ENCODE data around the gene NAA80.
A peak's percentile ranks its signal among the peaks of the same experiment; 100 is the strongest.

The NAA80 gene

DNA sequence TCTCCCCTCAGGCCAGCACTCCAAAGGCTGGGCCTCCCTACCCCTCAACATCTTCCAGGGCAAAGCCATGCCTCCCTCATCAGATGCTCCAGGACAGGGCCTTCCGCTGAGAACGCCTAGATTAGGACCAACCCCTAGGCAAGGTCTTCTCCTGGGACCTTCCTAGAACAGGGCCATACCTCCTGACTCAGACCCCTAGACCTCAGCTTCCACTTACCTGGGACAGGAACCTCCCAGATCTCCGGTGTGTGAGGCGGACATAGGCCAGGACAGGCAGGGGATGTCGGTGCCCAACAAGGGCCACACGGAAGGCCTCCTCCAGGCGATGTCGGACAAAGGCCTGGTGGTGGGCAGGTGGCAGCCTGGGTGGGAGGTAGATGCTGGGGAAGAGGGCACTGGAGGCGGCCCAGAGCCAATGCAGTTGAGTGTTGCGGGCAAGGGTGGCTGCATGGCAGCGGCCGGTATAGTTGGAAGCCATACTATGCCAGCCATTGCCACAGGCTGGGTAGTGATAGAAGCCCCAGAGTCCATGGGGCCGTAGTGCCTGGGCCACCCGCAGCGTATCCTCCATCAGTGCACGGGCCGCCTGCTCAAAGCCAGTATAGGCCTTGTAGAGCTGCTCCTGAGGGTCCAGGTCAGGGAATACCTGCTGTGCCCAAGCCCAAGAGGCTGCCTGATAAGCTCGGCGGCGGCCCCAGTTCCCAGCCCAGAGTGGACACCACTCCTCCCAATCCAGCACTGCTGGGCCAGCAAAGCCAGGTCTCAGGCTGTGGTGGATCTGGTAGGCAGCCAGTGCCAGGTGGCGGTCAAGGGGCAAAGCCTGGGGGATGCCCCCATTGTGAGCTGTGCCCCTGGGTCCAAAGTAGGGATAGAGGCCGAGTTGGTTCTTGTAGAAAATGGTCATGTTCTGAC lies 4.5 kb downstream of the NAA80 start:
- H3K4me3 ChIP-seq (replicated peaks in 1 of 2; ENCODE audit: low read depth in 2 of 2, low read length in 2 of 2): no peak overlapping the region
- no peak for DNase-seq (ENCODE audit: low read depth in 2 of 2)
- TF ChIP-seq, protein P1, sequence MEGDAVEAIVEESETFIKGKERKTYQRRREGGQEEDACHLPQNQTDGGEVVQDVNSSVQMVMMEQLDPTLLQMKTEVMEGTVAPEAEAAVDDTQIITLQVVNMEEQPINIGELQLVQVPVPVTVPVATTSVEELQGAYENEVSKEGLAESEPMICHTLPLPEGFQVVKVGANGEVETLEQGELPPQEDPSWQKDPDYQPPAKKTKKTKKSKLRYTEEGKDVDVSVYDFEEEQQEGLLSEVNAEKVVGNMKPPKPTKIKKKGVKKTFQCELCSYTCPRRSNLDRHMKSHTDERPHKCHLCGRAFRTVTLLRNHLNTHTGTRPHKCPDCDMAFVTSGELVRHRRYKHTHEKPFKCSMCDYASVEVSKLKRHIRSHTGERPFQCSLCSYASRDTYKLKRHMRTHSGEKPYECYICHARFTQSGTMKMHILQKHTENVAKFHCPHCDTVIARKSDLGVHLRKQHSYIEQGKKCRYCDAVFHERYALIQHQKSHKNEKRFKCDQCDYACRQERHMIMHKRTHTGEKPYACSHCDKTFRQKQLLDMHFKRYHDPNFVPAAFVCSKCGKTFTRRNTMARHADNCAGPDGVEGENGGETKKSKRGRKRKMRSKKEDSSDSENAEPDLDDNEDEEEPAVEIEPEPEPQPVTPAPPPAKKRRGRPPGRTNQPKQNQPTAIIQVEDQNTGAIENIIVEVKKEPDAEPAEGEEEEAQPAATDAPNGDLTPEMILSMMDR (IDR thresholded peaks at IDR 0.05; ENCODE audit: low read depth, low read length): no peak

DNA sequence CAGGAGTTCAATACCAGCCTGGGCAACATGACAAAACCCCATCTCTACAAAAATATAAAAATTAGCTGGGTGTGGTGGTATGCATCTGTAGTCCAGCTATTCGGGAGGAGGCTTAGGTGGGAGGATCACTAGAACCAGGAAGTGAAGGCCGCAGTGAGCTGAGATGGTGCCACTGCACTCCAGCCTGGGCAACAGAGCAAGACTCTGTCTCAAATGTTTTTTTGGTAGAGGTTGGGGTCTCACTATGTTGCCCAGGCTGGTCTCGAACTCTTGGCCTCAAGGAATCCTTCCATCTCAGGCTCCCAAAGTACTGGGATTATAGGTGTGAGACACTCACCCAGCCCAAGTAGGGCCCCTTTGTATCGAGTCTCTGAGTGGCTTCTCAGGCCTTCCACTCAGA lies 5.1 kb downstream of the NAA80 start:
- DNase-seq (ENCODE audit: low read depth in 2 of 2): no peak
- TF ChIP-seq, protein P1 (IDR thresholded peaks at IDR 0.05; ENCODE audit: low read depth, low read length): no peak
- no peak overlapping the region for H3K4me3 ChIP-seq (replicated peaks in 1 of 2; ENCODE audit: low read depth in 2 of 2, low read length in 2 of 2)

DNA sequence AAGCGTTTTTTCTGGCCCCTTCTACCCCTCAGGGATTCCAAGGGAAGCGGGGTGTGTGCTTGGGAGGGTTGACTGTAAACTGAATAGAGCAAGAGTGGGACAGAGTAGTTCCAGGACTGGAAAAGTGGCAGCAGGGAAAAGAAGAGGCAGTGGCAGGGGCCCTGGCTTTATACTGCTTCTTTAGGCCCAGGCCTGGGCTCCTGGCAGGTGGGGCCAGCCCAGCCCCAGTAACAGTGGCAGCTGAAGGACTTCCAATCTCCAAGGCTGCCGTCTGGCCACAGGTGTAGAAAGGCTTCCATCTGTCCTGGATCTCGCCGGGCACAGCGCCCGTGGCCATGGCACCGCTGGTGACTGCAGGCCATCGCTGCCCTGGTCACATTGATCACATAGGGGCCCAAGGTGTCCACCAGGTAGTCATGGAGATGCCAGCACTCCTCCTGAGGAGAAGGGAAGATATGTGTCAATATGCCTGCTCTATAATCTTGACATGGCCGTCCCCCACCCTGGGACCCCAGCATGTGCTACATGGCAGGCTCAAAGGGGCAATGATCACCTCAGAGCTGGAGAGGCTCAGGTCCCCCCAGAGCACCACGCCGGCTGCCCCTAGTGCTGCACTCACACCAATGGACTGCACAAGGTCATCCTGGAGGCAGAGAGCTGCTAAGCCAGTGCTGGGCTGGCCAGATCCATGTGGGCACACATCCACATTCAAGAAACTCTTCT lies 6.0 kb downstream of the NAA80 start:
- TF ChIP-seq, protein P1 (IDR thresholded peaks at IDR 0.05; ENCODE audit: low read depth, low read length): no peak
- no peak for DNase-seq (ENCODE audit: low read depth in 2 of 2)
- no peak overlapping the region for H3K4me3 ChIP-seq (replicated peaks in 1 of 2; ENCODE audit: low read depth in 2 of 2, low read length in 2 of 2)

DNA sequence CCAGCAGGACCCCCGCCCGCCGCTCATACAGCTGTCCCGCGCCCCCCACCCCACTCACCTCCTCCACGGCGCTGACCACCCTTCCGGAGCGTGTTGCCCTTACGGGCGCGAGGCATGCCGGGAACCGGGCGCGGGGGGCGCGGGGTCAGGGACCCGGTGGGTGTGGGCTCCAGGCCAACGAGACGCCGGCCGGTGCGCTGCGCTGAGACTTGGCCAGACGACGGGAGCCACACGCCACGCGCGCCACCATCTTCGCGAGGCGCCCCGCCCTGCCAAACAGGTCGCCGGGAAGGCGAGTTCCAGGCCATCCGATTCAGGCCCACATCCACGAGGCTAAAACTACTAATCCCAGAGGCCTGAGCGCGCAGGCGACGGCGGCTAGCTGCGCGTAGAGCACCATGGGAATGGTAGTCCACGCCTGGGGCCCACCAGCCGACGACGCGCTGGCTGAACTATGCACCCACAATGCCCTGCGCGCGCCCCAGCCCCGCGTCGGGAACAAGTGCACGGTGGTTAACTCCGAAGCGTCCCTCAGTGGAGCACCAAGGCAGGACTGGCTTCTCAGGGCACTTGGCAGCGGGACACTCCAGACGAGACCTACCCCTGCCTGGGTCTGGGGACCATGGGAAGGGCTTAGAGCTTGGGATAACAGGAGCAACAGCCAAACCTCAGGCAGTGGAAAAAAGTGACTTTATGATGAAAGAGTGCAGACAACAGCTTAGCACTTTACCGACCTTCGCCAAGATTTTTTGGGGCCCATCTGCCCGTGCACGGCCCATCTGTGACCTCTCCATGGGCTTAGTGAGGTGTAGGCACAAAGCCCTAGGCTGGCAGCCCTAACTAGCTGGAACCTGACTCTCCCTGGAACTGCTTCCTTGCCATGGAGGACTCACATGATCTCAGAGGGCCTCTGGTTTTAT lies 6.8 kb downstream of the NAA80 start, which contains the start of gene IFRD2:
IFRD2 (minus strand) TSS at position 271 of the 920 bp plus-strand sequence; CDS start at position 116, 155 bp downstream.
- peak; percentile 98 for DNase-seq (ENCODE audit: low read depth in 2 of 2)
- H3K4me3 ChIP-seq (replicated peaks in 1 of 2; ENCODE audit: low read depth in 2 of 2, low read length in 2 of 2): peak within 1 kb of the TSS; percentile 89 to 94
- TF ChIP-seq, protein P1 (IDR thresholded peaks at IDR 0.05; ENCODE audit: low read depth, low read length): no peak

DNA sequence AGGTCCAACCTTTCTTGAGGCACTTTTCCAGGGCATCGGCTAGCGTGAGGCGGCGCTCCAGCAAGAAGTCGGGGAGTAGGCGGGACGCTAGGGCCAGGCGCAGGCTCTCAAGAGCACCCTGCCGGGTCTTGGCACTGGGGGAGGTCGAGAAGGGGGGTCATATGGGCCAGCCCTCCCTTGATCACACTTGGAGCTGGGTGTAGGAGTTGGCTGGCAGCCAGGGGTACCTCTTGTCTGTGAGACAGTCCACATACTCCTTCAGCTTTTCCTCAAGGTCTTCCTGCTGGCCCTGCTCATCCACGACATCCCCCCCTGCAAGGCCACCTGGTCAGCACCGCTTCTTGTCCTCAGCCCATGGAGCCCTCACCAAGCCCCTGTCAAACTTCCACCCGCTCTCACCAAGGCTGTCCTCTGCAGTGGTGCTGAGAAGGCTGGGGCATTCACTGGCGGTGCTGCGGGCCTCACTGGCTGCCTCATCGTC lies 9.0 kb downstream of the NAA80 start:
- no peak for DNase-seq (ENCODE audit: low read depth in 2 of 2)
- H3K4me3 ChIP-seq (replicated peaks in 1 of 2; ENCODE audit: low read depth in 2 of 2, low read length in 2 of 2): no peak overlapping the region
- TF ChIP-seq, protein P1 (IDR thresholded peaks at IDR 0.05; ENCODE audit: low read depth, low read length): no peak

DNA sequence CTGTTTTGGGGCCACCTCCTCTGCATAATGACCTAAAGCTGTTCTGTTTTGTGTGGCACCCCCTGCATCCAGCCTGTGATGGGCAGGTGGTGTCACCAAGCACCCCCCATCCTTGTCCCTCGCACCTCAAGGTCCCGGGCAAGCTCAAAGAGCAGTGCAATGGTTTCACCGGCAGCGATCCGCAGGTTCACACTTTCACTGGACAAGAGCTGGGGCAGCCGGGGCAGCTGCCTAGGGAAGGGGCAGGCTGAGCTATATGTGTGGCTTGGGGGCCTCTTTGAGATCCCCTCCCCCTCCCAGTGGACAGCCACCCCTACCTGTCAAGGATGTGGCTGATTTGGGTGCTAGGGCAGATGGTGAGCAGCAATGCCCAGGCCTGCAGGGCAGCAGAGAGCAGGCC lies 10.1 kb downstream of the NAA80 start:
- DNase-seq (ENCODE audit: low read depth in 2 of 2): no peak
- H3K4me3 ChIP-seq (replicated peaks in 1 of 2; ENCODE audit: low read depth in 2 of 2, low read length in 2 of 2): no peak overlapping the region
- TF ChIP-seq, protein P1 (IDR thresholded peaks at IDR 0.05; ENCODE audit: low read depth, low read length): no peak
